SK-N-SH treated with all-trans-retinoic acid at 6 μM for 48 hours (cell line): Measurements from ENCODE around the gene SUCLA2.

Experiments used
- PPARA ChIP-seq: fragments of 250-450 bp; sonication (Bioruptor Pico); IDR thresholded peaks from 2 replicates; pipeline ENCODE4 v1.5.0; 2020; ENCODE audit warnings: mild to moderate bottlenecking, borderline replicate concordance
- SNAI2 ChIP-seq: fragments of 250-450 bp; sonication (Bioruptor Pico); IDR thresholded peaks from 2 replicates; pipeline ENCODE4 v1.5.0; 2020; ENCODE audit warnings: mild to moderate bottlenecking, moderate library complexity
- ZC3H10 ChIP-seq: fragments of 250-450 bp; sonication (Bioruptor Pico); IDR thresholded peaks from 2 replicates; pipeline ENCODE4 v1.5.1; 2021; ENCODE audit warnings: mild to moderate bottlenecking, moderate library complexity
- ZFP3 ChIP-seq: fragments of 250-450 bp; sonication (Bioruptor Pico); IDR thresholded peaks from 2 replicates; pipeline ENCODE4 v1.5.0; 2020; ENCODE audit warnings: mild to moderate bottlenecking, moderate library complexity
- ZFP30 ChIP-seq: fragments of 450-650 bp; formaldehyde crosslinking; IDR thresholded peaks from 2 replicates; pipeline ENCODE4 v1.5.0; 2022; ENCODE audit warnings: mild to moderate bottlenecking, moderate library complexity

DNA sequence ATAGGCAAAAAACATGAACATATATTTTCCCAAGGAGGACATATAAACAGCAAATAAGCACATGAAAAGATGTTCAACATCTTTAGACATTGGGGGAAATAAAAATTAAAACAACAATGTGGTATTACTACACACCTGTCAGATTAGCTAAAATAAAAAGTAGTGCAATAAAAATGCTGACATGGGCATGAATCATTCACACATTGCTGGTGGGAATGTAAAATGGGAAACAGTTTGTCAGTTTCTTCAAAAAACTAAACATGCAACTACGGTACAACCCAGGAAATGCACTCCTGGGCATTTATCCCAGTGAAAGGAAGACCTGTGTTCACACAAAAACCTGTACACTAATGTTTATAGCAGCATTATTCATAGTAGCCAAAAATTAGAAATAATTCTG, 5.3 kb upstream of the SUCLA2 start:
- TF ChIP-seq SNAI2 (CRISPR knock-in tag) (no peak), ZC3H10 (no peak), ZFP3 (CRISPR knock-in tag) (no peak), PPARA (CRISPR knock-in tag) (no peak), ZFP30 (CRISPR knock-in tag) (no peak)
